HCT116 (cell line): ENCODE results near the gene GREB1L. TPM values are rescaled to one million over a fixed set of nuclear protein-coding genes. Genes with fewer than 3 reads are reported as not detected.
A peak's percentile ranks its signal among the peaks of the same experiment; 100 is the strongest.
"Not testable (repeated sequence)": the region's sequence is repeated elsewhere in the genome, so short reads cannot be mapped to it uniquely, and the experiment has no call there.

Experiments
- ATAC-seq: fragments of 200-7000 bp; cut with Tn5 transposase; 2 replicates; pipeline ENCODE4 v1.9.1; 2020; ENCODE audit warnings: mild to moderate bottlenecking, moderate library complexity
- BruUV-seq: library from RNA; stranded (reverse); fragments of 400-500 nt; replicated peaks from 2 replicates; lab custom pipeline; 2021; lab: Mats Ljungman, UMichigan
- CTCF ChIA-PET: fragments of 300-600 bp; sonication (Branson Sonifier 250); formaldehyde crosslinking; loops from one replicate; lab custom pipeline; 2021; ENCODE audit warnings: antibody characterized with exemption; lab: Charles Lee
- POLR2A ChIA-PET: fragments of 300-600, 350-600 bp; sonication (Branson Sonifier 250); formaldehyde crosslinking; loops from one replicate; lab custom pipeline; 2021; ENCODE audit warnings: antibody characterized with exemption; lab: Charles Lee
- RAD21 ChIA-PET, 2 experiments: fragments of 300-600 bp; sonication (Branson Sonifier 250); formaldehyde crosslinking; loops; one replicate each; lab custom pipeline; 2023; ENCODE audit warnings: low total read pairs in 2 of 2; ENCODE audit not compliant: uncharacterized antibody in 2 of 2, unreplicated experiment in 2 of 2, low non-redundant PET in 1 of 2; lab: Charles Lee
- DNase-seq: peaks from one replicate; pipeline ENCODE4 v3.0.0-alpha.2; 2010; ENCODE audit warnings: low read depth, low spot score
- H2AFZ ChIP-seq: fragments of 200-600 bp; shearing (Covaris generic), sonication (generic); 2 replicates; pipeline ENCODE4 v1.6.1; 2017; ENCODE audit warnings: low read depth, mixed run types, mixed read lengths, antibody characterized with exemption, low read length; ENCODE audit not compliant: poor library complexity, severe bottlenecking
- H3K27ac ChIP-seq: 2 replicates; pipeline ENCODE4 v1.5.1; 2012; ENCODE audit warnings: low read depth, low read length
- H3K27me3 ChIP-seq: fragments of 200-600 bp; sonication (generic); 2 replicates; pipeline ENCODE4 v1.6.1; 2016; ENCODE audit warnings: mixed run types, low read length, mixed read lengths; ENCODE audit not compliant: insufficient read depth
- H3K36me3 ChIP-seq, 2 experiments: fragments of 200-500 bp in 1 of 2; fragments of 200-600 bp in 1 of 2; sonication (Bioruptor generic) in 1 of 2; sonication (generic) in 1 of 2; 2 replicates each; pipeline versions ENCODE4 v1.5.1 to v1.6.1; 2014 to 2016; ENCODE audit warnings: low read length in 2 of 2, inconsistent platforms in 1 of 2, mixed read lengths in 1 of 2, mixed run types in 1 of 2; ENCODE audit not compliant: insufficient read depth in 2 of 2, control insufficient read depth in 1 of 2
- H3K4me1 ChIP-seq, 2 experiments: fragments of 200-600 bp in 1 of 2; sonication (generic) in 1 of 2; 2 replicates each; pipeline versions ENCODE4 v1.5.1 to v1.6.1; 2012 to 2017; ENCODE audit warnings: low read length in 2 of 2, inconsistent platforms in 1 of 2, mild to moderate bottlenecking in 1 of 2, mixed read lengths in 1 of 2, mixed run types in 1 of 2, moderate library complexity in 1 of 2; ENCODE audit not compliant: insufficient read depth in 2 of 2, control insufficient read depth in 1 of 2
- H3K4me2 ChIP-seq: fragments of 200-600 bp; sonication (generic); 2 replicates; pipeline ENCODE4 v1.6.1; 2017; ENCODE audit warnings: mixed run types, low read length, mixed read lengths
- H3K4me3 ChIP-seq, 2 experiments: fragments of 200-600 bp in 1 of 2; sonication (generic) in 1 of 2; replicated peaks in 1 of 2; 2 replicates each; pipeline ENCODE4 v1.5.1; 2011 to 2016; ENCODE audit warnings: low read length in 2 of 2, control low read depth in 1 of 2, low read depth in 1 of 2, mild to moderate bottlenecking in 1 of 2, mixed read lengths in 1 of 2, mixed run types in 1 of 2
- H3K79me2 ChIP-seq: fragments of 200-600 bp; sonication (generic); 2 replicates; pipeline ENCODE4 v1.6.1; 2017; ENCODE audit warnings: mild to moderate bottlenecking, mixed run types, low read length, moderate library complexity, mixed read lengths; ENCODE audit not compliant: insufficient read depth
- H3K9ac ChIP-seq: fragments of 200-600 bp; sonication (generic); 2 replicates; pipeline ENCODE4 v1.6.1; 2016; ENCODE audit warnings: low read length, mixed read lengths
- H3K9me2 ChIP-seq: fragments of 200-600 bp; sonication (generic), shearing (Covaris generic); 2 replicates; pipeline ENCODE4 v1.6.1; 2017; ENCODE audit warnings: mixed run types, mild to moderate bottlenecking, moderate library complexity; ENCODE audit not compliant: insufficient read depth
- H3K9me3 ChIP-seq, 2 experiments: fragments of 200-500 bp in 1 of 2; fragments of 200-600 bp in 1 of 2; sonication (Bioruptor generic) in 1 of 2; sonication (generic) in 1 of 2; 2 replicates each; pipeline ENCODE4 v1.6.1; 2014 to 2017; ENCODE audit warnings: low read length in 2 of 2, mixed read lengths in 2 of 2, inconsistent platforms in 1 of 2, low read depth in 1 of 2, mild to moderate bottlenecking in 1 of 2, mixed run types in 1 of 2, moderate library complexity in 1 of 2; ENCODE audit not compliant: control insufficient read depth in 1 of 2, insufficient read depth in 1 of 2
- H4K20me1 ChIP-seq: fragments of 200-600 bp; sonication (generic), shearing (Covaris generic); 2 replicates; pipeline ENCODE4 v1.6.1; 2017; ENCODE audit warnings: mixed run types, mild to moderate bottlenecking, moderate library complexity; ENCODE audit not compliant: insufficient read depth
- CBX3 ChIP-seq: IDR thresholded peaks from 2 replicates; pipeline ENCODE4 v1.6.1; 2012; ENCODE audit warnings: low read depth
- CTCF ChIP-seq, 3 experiments: fragments of 200-600 bp in 1 of 3; sonication (generic) in 1 of 3; IDR thresholded peaks in 2 of 3; conservative IDR thresholded peaks in 1 of 3; 2 replicates each; pipeline ENCODE4 v1.5.1; 2012 to 2017; ENCODE audit warnings: low read depth in 2 of 3, low read length in 2 of 3, antibody characterized with exemption in 1 of 3, borderline replicate concordance in 1 of 3, control low read depth in 1 of 3, mild to moderate bottlenecking in 1 of 3, mixed read lengths in 1 of 3, mixed run types in 1 of 3, moderate library complexity in 1 of 3; ENCODE audit not compliant: insufficient read depth in 1 of 3
- EZH2 ChIP-seq: fragments of 200-600 bp; sonication (generic); IDR thresholded peaks from 2 replicates; pipeline ENCODE4 v1.6.1; 2017; ENCODE audit warnings: antibody characterized with exemption, mixed run types
- intact Hi-C: fragments of 100-400 bp; cut with micrococcal nuclease; formaldehyde crosslinking; loops from 2 replicates; pipeline ENCODE4 v1.10.0; 2022
- total RNA-seq: library from RNA; stranded (reverse); gene quantifications from one replicate; pipeline ENCODE4 v1.2.1, GENCODE V29; 2021; ENCODE audit not compliant: unreplicated experiment

The GREB1L gene
- total RNA-seq, 1 experiment from 2014 or later = 12.2 TPM

- peak overlapping the region; percentile 42 for H3K27ac ChIP-seq
These were observed 73.1 kb downstream of the GREB1L start for GRCh38 chr18:21315126-21315525.

GRCh38 chr18:21315741-21316197 is 73.7 kb downstream of the GREB1L start:
- TF ChIP-seq EZH2 (no peak), CTCF (IDR thresholded peaks at IDR 0.05 in 2 of 3, conservative IDR thresholded peaks at IDR 0.05 in 1 of 3; ENCODE audit: borderline replicate concordance in 1 of 3, insufficient read depth in 1 of 3, low read depth in 2 of 3, low read length in 2 of 3) (peak in 1 of 3 experiments; percentile 15; a peak in 1 of 6 replicates)
- no TSS peak for BruUV-seq
- Histone ChIP-seq H4K20me1 (no peaks in the 10 kb centered on the region), H3K4me1 (peaks cover 38 to 58% of the 10 kb centered on the region in 2 experiments), H3K9me3 (no peaks in the 10 kb centered on the region), H3K9ac (peak overlapping the region; percentile 49), H3K27me3 (no peaks in the 10 kb centered on the region), H3K36me3 (0 out of 4 replicates have a peak, but pooled peaks cover 0 to 4% of the 10 kb centered on the region in 2 experiments), H3K4me3 (peak overlapping the region; percentile 1 to 48; a peak in 3 of 4 replicates), H2AFZ (peak overlapping the region; percentile 41), H3K79me2 (no peaks in the 10 kb centered on the region), H3K9me2 (no peaks in the 10 kb centered on the region), H3K4me2 (peak overlapping the region; percentile 80), H3K27ac (peak overlapping the region; percentile 42)
- POLR2A ChIA-PET = interaction anchor here (0.6 to 1.4 kb wide), 4 partner anchors 9 to 70 kb away, joined by 3 to 5 read pairs (median 4); no protein-coding TSS in a partner anchor
- ATAC-seq (peak; percentile 86), DNase-seq (peak; percentile 28)
- intact Hi-C loops = no loop called here
- CTCF ChIA-PET = interaction anchor here (1.6 kb wide), 1 partner anchor 285 kb away, joined by 4 read pairs; the partner anchor contains the start of gene ESCO1
- RAD21 ChIA-PET = interaction anchor here in 1 of 2 experiments (0.6 kb wide), 1 partner anchor 17 kb away, joined by 3 read pairs; no protein-coding TSS in a partner anchor

More at GRCh38 chr18:21315126-21315525, 73.1 kb downstream of the GREB1L start:
- RAD21 ChIA-PET = interaction anchor here in 1 of 2 experiments (0.6 kb wide), 1 partner anchor 16 kb away, joined by 3 read pairs; no protein-coding TSS in a partner anchor
- H4K20me1 ChIP-seq, intact Hi-C loops, BruUV-seq, H3K9me3 ChIP-seq, H3K79me2 ChIP-seq, H3K36me3 ChIP-seq, H3K9me2 ChIP-seq, H2AFZ ChIP-seq, H3K27me3 ChIP-seq: not testable (repeated sequence)
- Histone ChIP-seq H3K4me2 (peak overlapping the region; percentile 80), H3K4me1 (peaks cover 38 to 56% of the 10 kb centered on the region in 2 experiments), H3K4me3 (peak overlapping the region in 1 of 2 experiments; percentile 48; a peak in 1 of 4 replicates), H3K9ac (peak overlapping the region; percentile 49)
- POLR2A ChIA-PET = interaction anchor here (0.6 to 1.4 kb wide), 3 partner anchors 10 to 70 kb away, joined by 3 to 4 read pairs (median 3); no protein-coding TSS in a partner anchor
- DNase-seq = peak; percentile 15
- CTCF ChIA-PET = interaction anchor here (1.6 kb wide), 1 partner anchor 286 kb away, joined by 4 read pairs; the partner anchor contains the start of gene ESCO1
- peak; percentile 70 for ATAC-seq
- 0 out of 2 replicates have a peak, but pooled peaks have one; percentile 7 for TF ChIP-seq CBX3
